H9 (cell line): ENCODE measurements around the gene INPP4A. TPM values are rescaled to one million over a fixed set of nuclear protein-coding genes. Genes with fewer than 3 reads are reported as not detected.

ENCODE experiments used
- DNase-seq: peaks from one replicate; pipeline ENCODE4 v3.0.0-alpha.2; 2017
- H2AFZ ChIP-seq: one replicate; pipeline ENCODE4 v1.6.1; 2013; ENCODE audit warnings: mild to moderate bottlenecking, low read length, control low read depth, moderate library complexity
- H2AK5ac ChIP-seq: 2 replicates; pipeline ENCODE4 v1.6.1; 2013; ENCODE audit warnings: low read length, control low read depth, mixed read lengths; ENCODE audit not compliant: insufficient read length
- H2BK120ac ChIP-seq: one replicate; pipeline ENCODE4 v1.6.1; 2013; ENCODE audit warnings: low read depth, mild to moderate bottlenecking, low read length, control low read depth, inconsistent platforms; ENCODE audit not compliant: poor library complexity, severe bottlenecking
- H2BK12ac ChIP-seq: 2 replicates; pipeline ENCODE4 v1.6.1; 2013; ENCODE audit warnings: low read length, control low read depth, mixed read lengths, low read depth; ENCODE audit not compliant: insufficient read length
- H2BK15ac ChIP-seq: 2 replicates; pipeline ENCODE4 v1.6.1; 2013; ENCODE audit warnings: low read depth, low read length, control low read depth
- H2BK20ac ChIP-seq: one replicate; pipeline ENCODE4 v1.6.1; 2013; ENCODE audit warnings: low read depth, mild to moderate bottlenecking, low read length, control low read depth, inconsistent platforms; ENCODE audit not compliant: poor library complexity, severe bottlenecking
- H2BK5ac ChIP-seq: 2 replicates; pipeline ENCODE4 v1.6.1; 2013; ENCODE audit warnings: low read length, control low read depth, mixed read lengths; ENCODE audit not compliant: insufficient read length
- H3K14ac ChIP-seq: 2 replicates; pipeline ENCODE4 v1.6.1; 2013; ENCODE audit warnings: low read length, control low read depth; ENCODE audit not compliant: insufficient read depth
- H3K18ac ChIP-seq: 2 replicates; pipeline ENCODE4 v1.6.1; 2013; ENCODE audit warnings: low read depth, mild to moderate bottlenecking, mixed read lengths, low read length, control low read depth; ENCODE audit not compliant: insufficient read length
- H3K23ac ChIP-seq: 2 replicates; pipeline ENCODE4 v1.6.1; 2013; ENCODE audit warnings: low read length, control low read depth, mixed read lengths, low read depth; ENCODE audit not compliant: insufficient read length
- H3K23me2 ChIP-seq: 2 replicates; pipeline ENCODE4 v1.6.1; 2013; ENCODE audit warnings: low read depth, mild to moderate bottlenecking, mixed read lengths, low read length, control low read depth; ENCODE audit not compliant: insufficient read length, poor library complexity, severe bottlenecking
- H3K27ac ChIP-seq: 2 replicates; pipeline ENCODE4 v1.5.1; 2013; ENCODE audit warnings: low read length, control low read depth, mixed read lengths, low read depth; ENCODE audit not compliant: insufficient read length
- H3K27me3 ChIP-seq: 2 replicates; pipeline ENCODE4 v1.6.1; 2013; ENCODE audit warnings: low read length, control low read depth, inconsistent platforms; ENCODE audit not compliant: insufficient read depth
- H3K4ac ChIP-seq: 2 replicates; pipeline ENCODE4 v1.6.1; 2013; ENCODE audit warnings: low read depth, mild to moderate bottlenecking, control low read depth, inconsistent platforms, low read length, moderate library complexity
- H3K4me1 ChIP-seq: 2 replicates; pipeline ENCODE4 v1.6.1; 2013; ENCODE audit warnings: low read length, control low read depth, inconsistent platforms; ENCODE audit not compliant: insufficient read depth
- H3K4me2 ChIP-seq: 2 replicates; pipeline ENCODE4 v1.6.1; 2013; ENCODE audit warnings: low read length, control low read depth, mixed read lengths; ENCODE audit not compliant: insufficient read length, insufficient read depth
- H3K56ac ChIP-seq: 2 replicates; pipeline ENCODE4 v1.6.1; 2013; ENCODE audit warnings: low read depth, mild to moderate bottlenecking, mixed read lengths, low read length, control low read depth; ENCODE audit not compliant: insufficient read length
- H3K79me1 ChIP-seq: 2 replicates; pipeline ENCODE4 v1.6.1; 2013; ENCODE audit warnings: low read depth, mild to moderate bottlenecking, moderate library complexity, low read length, control low read depth, inconsistent platforms; ENCODE audit not compliant: insufficient read depth, poor library complexity, severe bottlenecking
- H3K79me2 ChIP-seq: 2 replicates; pipeline ENCODE4 v1.6.1; 2013; ENCODE audit warnings: low read length, control low read depth, inconsistent platforms; ENCODE audit not compliant: insufficient read depth
- H3K9ac ChIP-seq: 2 replicates; pipeline ENCODE4 v1.6.1; 2013; ENCODE audit warnings: low read length, control low read depth, mixed read lengths; ENCODE audit not compliant: insufficient read length; ENCODE audit errors: extremely low read depth
- H3K9me3 ChIP-seq: one replicate; pipeline ENCODE4 v1.6.1; 2013; ENCODE audit warnings: low read depth, low read length, inconsistent platforms; ENCODE audit not compliant: control insufficient read depth
- H3T11ph ChIP-seq: one replicate; pipeline ENCODE4 v1.6.1; 2013; ENCODE audit warnings: mild to moderate bottlenecking, low read length, control low read depth, inconsistent platforms
- H4K20me1 ChIP-seq: one replicate; pipeline ENCODE4 v1.6.1; 2013; ENCODE audit not compliant: control insufficient read depth, insufficient read length, insufficient read depth
- H4K5ac ChIP-seq: 2 replicates; pipeline ENCODE4 v1.6.1; 2013; ENCODE audit warnings: low read depth, mild to moderate bottlenecking, mixed read lengths, low read length, control low read depth; ENCODE audit not compliant: insufficient read length
- H4K8ac ChIP-seq: replicated peaks from 2 replicates; pipeline ENCODE4 v1.6.1; 2013; ENCODE audit warnings: low read length, control low read depth, mixed read lengths, low read depth; ENCODE audit not compliant: insufficient read length
- H4K91ac ChIP-seq: 2 replicates; pipeline ENCODE4 v1.6.1; 2013; ENCODE audit warnings: low read depth, mild to moderate bottlenecking, moderate library complexity, mixed read lengths, low read length, control low read depth; ENCODE audit not compliant: insufficient read length
- H3K27ac Mint-ChIP-seq, 3 experiments: 2 replicates in 2 of 3; 3 replicates in 1 of 3; pipeline ENCODE4 v1.8.0; 2020 to 2021; ENCODE audit warnings: mixed read lengths in 3 of 3, mild to moderate bottlenecking in 1 of 3, moderate library complexity in 1 of 3
- H3K27me3 Mint-ChIP-seq: 2 replicates; pipeline ENCODE4 v1.8.0; 2021; ENCODE audit warnings: low read depth, mild to moderate bottlenecking, moderate library complexity, mixed read lengths
- H3K36me3 Mint-ChIP-seq, 3 experiments: 2 replicates in 2 of 3; 3 replicates in 1 of 3; pipeline ENCODE4 v1.8.0; 2020 to 2021; ENCODE audit warnings: low read depth in 3 of 3, mixed read lengths in 3 of 3; ENCODE audit not compliant: insufficient read depth in 1 of 3
- H3K4me1 Mint-ChIP-seq, 2 experiments: 2 replicates each; pipeline ENCODE4 v1.8.0; 2020; ENCODE audit warnings: mixed read lengths in 2 of 2
- H3K4me3 Mint-ChIP-seq, 2 experiments: 2 replicates in 1 of 2; 3 replicates in 1 of 2; pipeline ENCODE4 v1.8.0; 2020 to 2021; ENCODE audit warnings: mild to moderate bottlenecking in 2 of 2, mixed read lengths in 2 of 2, moderate library complexity in 1 of 2
- H3K9me3 Mint-ChIP-seq, 2 experiments: 2 replicates in 1 of 2; 3 replicates in 1 of 2; pipeline ENCODE4 v1.8.0; 2020; ENCODE audit warnings: mild to moderate bottlenecking in 2 of 2, mixed read lengths in 2 of 2, moderate library complexity in 1 of 2
- CTCF ChIP-seq: fragments of 200-600 bp; sonication (generic); conservative IDR thresholded peaks from 3 replicates; pipeline ENCODE4 v1.8.0; 2021; ENCODE audit warnings: antibody characterized with exemption, mild to moderate bottlenecking
- WGBS: extraction: QIAGEN DNeasy Blood & Tissue Kit; methylation state at CpG from one replicate; pipeline ENCODE4 v1.1.7; 2013; ENCODE audit warnings: missing lambda C conversion rate, low lambda C conversion rate, mixed read lengths; ENCODE audit not compliant: insufficient read length; ENCODE audit errors: extremely low coverage; 5-methylcytosine and 5-hydroxymethylcytosine counted together
- total RNA-seq: library from RNA; stranded (reverse); gene quantifications from 2 replicates; pipeline ENCODE4 v1.2.1, GENCODE V29; 2021

The INPP4A gene
- total RNA-seq, 1 experiment from 2014 or later, result 55.2 TPM

GRCh38 chr2:98552499-98553179, 108.0 kb downstream of the INPP4A start:
- H2BK5ac ChIP-seq, result no peak overlapping the region

More at GRCh38 chr2:98552499-98553179, 108.0 kb downstream of the INPP4A start:
- no peak overlapping the region for H3K14ac ChIP-seq
- H4K8ac ChIP-seq, result no peak overlapping the region
- no peak overlapping the region for H3K4me2 ChIP-seq
- H3K4me1 ChIP-seq, result no peaks in the 10 kb centered on the region
- no peak overlapping the region for H3K4me3 Mint-ChIP-seq
- H3K27ac ChIP-seq, result no peak overlapping the region
- no peak overlapping the region for H3K9ac ChIP-seq
- no peak overlapping the region for H3K4ac ChIP-seq
- no peak overlapping the region for H3K23ac ChIP-seq
- H3K56ac ChIP-seq, result no peak overlapping the region
- H3K9me3 ChIP-seq, result no peaks in the 10 kb centered on the region
- no peaks in the 10 kb centered on the region for H3K27me3 ChIP-seq
- no peak overlapping the region for H4K5ac ChIP-seq
- H3K27me3 Mint-ChIP-seq, result no peaks in the 10 kb centered on the region
- no CpG with 5 or more reads among the region's 7 CpGs for WGBS
- no peak for TF ChIP-seq CTCF
- H3K79me2 ChIP-seq, result no peaks in the 10 kb centered on the region
- H2AK5ac ChIP-seq, result no peak overlapping the region
- peaks cover 20 to 75% (median 39%) of the 10 kb centered on the region in 3 experiments for H3K36me3 Mint-ChIP-seq
- no peak overlapping the region for H3T11ph ChIP-seq
- no peaks in the 10 kb centered on the region for H3K23me2 ChIP-seq
- H2AFZ ChIP-seq, result no peak overlapping the region
- no peak for DNase-seq
- no peak overlapping the region for H2BK120ac ChIP-seq
- no peak overlapping the region for H3K27ac Mint-ChIP-seq
- no peak overlapping the region for H4K91ac ChIP-seq
- no peaks in the 10 kb centered on the region for H4K20me1 ChIP-seq
- H2BK12ac ChIP-seq, result no peak overlapping the region
- H3K9me3 Mint-ChIP-seq, result no peaks in the 10 kb centered on the region
- no peaks in the 10 kb centered on the region for H3K79me1 ChIP-seq
- no peaks in the 10 kb centered on the region for H3K4me1 Mint-ChIP-seq
- H2BK20ac ChIP-seq, result no peak overlapping the region
- H2BK15ac ChIP-seq, result no peak overlapping the region
- no peak overlapping the region for H3K18ac ChIP-seq
